ENCODE results near the gene RBM12.
"Not testable (repeated sequence)": the region's sequence is repeated elsewhere in the genome, so short reads cannot be mapped to it uniquely, and the experiment has no call there.

Gene RBM12

DNA sequence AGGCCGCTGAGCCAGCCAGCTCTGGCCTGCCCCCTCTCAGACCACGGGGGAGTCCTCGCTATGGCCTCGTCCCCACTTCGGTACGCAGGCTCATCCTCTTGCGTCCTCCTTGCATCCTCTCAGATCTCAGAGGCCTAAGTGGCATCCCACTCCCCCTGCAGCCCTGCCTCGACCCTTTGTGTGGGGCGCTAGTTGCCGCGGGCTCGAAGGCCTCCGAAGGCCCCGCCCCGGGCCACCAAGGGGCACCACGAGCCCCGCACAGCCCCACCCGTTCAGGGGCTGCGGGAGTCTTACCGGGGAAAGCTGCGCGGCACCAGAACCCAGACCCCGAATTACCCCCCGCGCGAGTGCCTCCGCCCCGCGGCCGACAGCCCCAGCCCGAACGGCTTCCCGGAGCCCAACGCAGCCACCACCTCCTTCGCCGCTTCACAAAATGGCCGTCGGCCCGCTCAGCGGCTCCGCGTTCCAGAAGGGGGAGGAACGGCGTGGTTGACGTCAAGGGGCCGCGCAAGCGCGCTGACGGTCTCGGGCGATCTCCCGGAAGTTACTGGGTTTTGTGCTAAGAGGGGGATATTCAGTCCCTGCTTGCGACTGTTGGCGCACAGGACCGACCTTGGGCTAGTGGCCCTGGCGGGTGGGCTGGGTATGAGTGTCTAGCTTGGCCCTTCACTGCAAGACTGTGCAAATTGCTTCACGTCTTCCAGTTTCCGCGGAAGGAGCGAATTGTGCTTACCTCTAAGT lies at the start of gene RBM12, which contains the start of gene CPNE1:
RBM12 (minus strand) TSS at position 435 of the 741 bp plus-strand sequence. CDS start 9,578 bp downstream, outside the sequence.
CPNE1 (minus strand) TSS at position 435 of the 741 bp plus-strand sequence. CDS start 31,977 bp downstream, outside the sequence.
- peak; percentile 99 for DNase-seq (ENCODE audit: low spot score)

DNA sequence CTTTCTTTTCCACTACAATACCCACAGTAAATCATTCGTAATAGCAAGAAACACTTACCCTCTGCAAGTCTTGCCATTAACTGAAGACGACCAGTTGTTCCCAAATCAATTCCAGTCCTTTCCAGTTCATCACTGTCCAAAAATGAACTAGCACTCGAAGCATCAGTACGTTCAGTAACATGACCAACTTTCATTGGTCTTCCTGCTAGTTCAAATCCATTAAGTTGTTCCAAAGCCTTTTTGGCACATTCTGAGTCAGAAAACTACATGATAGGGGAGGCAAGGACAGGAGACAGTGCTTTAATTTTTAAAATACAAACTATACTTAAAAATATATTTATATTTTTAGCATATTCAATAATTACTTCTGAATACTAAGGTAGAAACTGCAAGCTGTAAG lies 49.4 kb upstream of the RBM12 start:
- no peak for DNase-seq (ENCODE audit: low spot score)

DNA sequence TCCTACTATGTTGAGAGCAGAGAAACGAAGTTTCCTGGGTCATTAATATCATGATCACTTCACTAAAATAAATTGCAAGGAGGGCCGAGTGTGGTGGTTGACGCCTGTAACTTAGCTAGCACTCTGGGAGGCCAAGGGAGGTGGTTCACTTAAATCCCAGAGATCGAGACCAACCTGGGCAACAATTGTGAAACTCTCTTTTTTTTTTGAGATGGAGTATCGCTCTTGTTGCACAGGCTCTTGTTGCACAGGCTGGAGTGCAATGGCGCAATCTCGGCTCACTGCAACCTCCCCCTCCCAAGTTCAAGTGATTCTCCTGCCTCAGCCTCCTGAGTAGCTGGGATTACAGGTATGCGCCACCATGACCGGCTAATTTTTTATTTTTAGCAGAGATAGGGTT lies 48.4 kb upstream of the RBM12 start:
- not testable (repeated sequence) for DNase-seq (ENCODE audit: low spot score)

DNA sequence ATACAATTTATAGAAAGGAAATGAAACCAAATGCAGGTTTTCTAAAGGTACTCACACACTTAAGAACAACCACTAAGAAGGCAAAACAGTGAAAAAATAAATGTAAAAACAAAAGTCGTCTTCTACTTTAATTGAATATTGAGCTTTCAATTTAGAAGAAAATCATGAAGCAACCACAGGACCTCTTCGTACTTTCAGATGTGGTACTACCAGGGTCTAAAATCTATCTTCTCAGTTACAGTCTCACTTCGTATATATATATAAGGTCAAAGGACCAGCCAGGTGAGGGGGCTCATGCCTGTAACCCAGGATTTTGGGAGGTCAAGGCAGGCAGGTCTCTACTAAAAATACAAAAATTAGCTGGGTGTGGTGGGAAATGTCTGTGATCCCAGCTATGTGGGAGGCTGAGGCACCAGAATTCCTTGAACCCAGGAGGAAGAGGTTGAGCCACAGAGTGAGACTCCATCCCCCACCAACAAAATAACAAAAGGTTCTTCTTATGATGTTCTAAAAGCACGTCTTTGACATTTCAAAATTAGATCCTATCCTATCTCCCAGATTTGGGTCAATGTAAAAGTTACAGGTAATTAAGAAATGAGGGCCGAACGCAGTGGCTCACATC lies 47.0 kb upstream of the RBM12 start:
- no peak for DNase-seq (ENCODE audit: low spot score)

GRCh38 chr20:35710884-35711587 lies 46.3 kb upstream of the RBM12 start:
- DNase-seq (ENCODE audit: low spot score) = no peak

DNA sequence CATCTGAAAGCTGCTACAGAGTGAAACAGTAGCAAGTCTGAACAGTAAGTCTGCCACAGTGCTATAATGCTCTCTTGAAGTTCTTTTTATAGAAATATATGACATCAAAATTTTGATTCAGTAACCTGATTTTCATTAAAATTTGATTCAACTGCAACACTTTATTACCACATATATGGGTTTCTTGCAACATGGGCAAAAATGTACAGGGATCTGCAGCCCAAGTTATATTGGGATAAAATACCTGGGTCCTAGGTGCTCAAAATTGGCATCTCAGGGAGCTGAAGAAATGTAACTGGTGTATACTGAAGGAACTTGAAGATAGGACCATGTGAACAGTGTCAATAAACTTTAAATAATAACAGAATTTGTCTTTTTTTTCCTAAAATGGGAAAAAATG lies 45.3 kb upstream of the RBM12 start:
- no peak for DNase-seq (ENCODE audit: low spot score)

- DNase-seq (ENCODE audit: low spot score) = no peak
Measured at GRCh38 chr20:35709259-35709658, 44.6 kb upstream of the RBM12 start.

GRCh38 chr20:35708502-35708901 lies 43.8 kb upstream of the RBM12 start:
- DNase-seq (ENCODE audit: low spot score) = no peak

- DNase-seq (ENCODE audit: low spot score) = not testable (repeated sequence)
Measured at GRCh38 chr20:35706591-35707529, 42.2 kb upstream of the RBM12 start.

GRCh38 chr20:35705894-35706293 lies 41.2 kb upstream of the RBM12 start:
- not testable (repeated sequence) for DNase-seq (ENCODE audit: low spot score)

DNA sequence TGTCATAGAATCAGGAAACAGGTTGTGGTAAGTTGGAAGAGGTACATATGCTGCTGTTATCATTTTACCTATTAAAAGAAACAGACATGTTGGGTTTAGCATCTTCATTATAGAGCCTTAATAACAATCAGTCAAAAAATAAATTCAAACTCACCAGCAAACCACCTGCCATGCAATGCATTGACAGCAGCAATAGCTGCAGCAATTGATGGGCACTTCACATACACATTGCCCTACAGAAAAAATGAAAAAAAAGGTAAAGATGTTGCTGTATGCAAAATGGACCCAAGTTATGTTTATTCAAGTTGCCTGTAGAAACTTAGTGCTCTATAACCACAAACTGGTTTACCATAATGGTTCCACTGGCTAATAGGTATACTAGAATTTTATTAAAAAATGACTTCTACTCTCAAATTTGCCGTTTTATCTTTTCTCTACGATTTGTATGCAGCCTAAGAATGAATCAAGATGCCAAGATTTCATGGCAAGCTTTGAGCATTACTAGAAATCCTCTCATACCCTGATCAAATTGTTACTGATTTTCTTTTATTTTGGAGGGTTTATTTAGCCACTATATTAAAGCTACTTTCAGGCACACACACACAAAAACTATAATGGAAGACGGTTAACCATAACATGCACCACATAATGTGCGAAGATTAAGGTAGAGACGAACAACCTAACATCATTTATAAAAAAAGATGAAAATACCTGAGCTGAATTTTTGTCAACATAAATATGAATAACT lies 40.0 kb upstream of the RBM12 start:
- DNase-seq (ENCODE audit: low spot score) = no peak

DNA sequence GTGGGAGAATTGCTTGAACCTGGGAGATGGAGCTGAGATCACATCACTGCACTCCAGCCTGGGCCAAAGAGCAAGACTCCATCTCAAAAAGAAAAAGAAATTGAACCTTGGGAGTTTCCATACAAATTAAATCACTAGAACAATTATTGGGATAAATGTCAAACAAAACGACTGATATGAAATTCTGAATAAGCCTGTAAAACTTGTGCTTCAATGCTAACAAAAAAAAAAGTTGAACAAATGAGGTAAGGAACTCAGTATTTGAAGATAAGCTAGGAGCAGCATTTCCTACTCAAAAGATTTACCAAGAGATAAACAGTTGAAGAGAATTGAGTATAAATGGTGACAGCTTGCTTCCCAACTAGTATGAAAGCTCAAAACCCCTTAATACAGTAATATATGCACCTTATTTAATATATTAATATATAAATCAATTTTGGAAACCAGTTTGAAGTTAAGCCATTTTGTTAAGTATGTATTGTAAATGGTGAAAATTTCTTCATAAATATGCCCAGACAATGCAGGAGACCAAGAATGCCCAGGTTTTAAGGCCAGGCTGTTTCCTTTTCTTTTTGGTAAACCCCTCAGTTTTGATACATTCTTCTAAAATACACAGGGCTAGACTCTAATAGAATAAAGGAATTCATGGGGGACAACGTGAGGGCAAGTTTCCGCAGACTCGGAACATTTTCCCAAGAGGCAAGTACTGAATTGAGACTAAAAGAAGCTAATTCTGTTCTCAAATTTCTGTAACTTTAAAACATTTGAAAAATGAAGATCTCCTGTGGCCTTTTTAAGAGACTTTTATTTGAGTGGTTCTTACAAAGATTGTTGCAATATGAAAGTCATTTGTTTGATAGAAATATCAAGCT lies 38.4 kb upstream of the RBM12 start:
- DNase-seq (ENCODE audit: low spot score) = no peak

GRCh38 chr20:35702051-35702823 lies 37.5 kb upstream of the RBM12 start:
- DNase-seq (ENCODE audit: low spot score) = peak; percentile 70

- DNase-seq (ENCODE audit: low spot score) = no peak
Measured at GRCh38 chr20:35700625-35701148, 36.0 kb upstream of the RBM12 start.

GRCh38 chr20:35699957-35700624 lies 35.4 kb upstream of the RBM12 start:
- no peak for DNase-seq (ENCODE audit: low spot score)

DNA sequence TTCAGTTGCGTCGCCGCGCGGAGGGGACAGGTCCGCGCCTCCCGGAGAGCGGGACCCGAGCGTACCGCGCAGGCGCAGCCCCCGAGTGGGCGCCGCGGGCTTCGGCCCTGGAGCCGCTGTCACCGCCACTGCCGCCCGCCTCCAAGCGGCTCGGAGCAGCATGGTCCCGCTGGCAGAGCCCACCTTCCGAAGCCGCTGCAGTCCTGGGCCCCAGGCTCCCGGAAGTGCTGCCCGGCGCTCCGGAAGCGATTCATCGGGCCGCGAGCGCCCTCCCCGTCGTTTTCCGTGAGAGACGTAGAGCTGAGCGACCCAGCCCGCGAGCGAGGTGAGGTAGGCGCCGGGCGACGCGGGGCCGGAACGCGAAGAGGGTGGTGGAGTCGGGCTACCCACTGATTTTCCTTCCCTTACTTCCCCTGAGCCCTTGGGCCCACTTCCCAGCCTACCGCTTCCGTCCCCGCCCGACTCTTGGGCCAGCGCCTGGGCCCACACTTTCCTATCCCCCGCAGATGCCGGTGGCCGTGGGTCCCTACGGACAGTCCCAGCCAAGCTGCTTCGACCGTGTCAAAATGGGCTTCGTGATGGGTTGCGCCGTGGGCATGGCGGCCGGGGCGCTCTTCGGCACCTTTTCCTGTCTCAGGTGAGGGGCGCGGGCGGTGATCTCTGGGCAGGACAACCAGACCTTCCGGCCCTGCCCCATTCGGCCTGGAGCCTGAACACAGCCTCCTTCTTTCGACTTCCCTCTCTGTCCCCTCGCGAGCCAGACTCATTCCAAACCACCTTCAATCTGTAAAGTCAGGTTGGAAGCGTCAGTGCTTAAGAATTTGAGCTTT lies 34.6 kb upstream of the RBM12 start, which contains the start of the genes NFS1 and ROMO1:
NFS1 (minus strand) TSS at position 226 of the 830 bp plus-strand sequence; CDS start at position 162, 64 bp downstream.
ROMO1 (plus strand) TSS at position 279 of the 830 bp plus-strand sequence; CDS start at position 507, 228 bp downstream.
- peak; percentile 88 for DNase-seq (ENCODE audit: low spot score)

Data from AG08395 (cell line).